ENCODE measurements around the gene ADGRV1.

ADGRV1 gene

GRCh38 chr5:90640484-90641059 is 82.0 kb downstream of the ADGRV1 start:
- in situ Hi-C loops (cut with MboI; ENCODE audit: low sequenced_read_pairs, unreplicated experiment) = no loop called here
- no peak for DNase-seq (ENCODE audit: low spot score)
- TF ChIP-seq, protein P1, sequence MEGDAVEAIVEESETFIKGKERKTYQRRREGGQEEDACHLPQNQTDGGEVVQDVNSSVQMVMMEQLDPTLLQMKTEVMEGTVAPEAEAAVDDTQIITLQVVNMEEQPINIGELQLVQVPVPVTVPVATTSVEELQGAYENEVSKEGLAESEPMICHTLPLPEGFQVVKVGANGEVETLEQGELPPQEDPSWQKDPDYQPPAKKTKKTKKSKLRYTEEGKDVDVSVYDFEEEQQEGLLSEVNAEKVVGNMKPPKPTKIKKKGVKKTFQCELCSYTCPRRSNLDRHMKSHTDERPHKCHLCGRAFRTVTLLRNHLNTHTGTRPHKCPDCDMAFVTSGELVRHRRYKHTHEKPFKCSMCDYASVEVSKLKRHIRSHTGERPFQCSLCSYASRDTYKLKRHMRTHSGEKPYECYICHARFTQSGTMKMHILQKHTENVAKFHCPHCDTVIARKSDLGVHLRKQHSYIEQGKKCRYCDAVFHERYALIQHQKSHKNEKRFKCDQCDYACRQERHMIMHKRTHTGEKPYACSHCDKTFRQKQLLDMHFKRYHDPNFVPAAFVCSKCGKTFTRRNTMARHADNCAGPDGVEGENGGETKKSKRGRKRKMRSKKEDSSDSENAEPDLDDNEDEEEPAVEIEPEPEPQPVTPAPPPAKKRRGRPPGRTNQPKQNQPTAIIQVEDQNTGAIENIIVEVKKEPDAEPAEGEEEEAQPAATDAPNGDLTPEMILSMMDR (IDR thresholded peaks at IDR 0.05; ENCODE audit: borderline replicate concordance, control extremely low read depth, extremely low read depth, insufficient read depth, missing control alignments) = no peak

DNA sequence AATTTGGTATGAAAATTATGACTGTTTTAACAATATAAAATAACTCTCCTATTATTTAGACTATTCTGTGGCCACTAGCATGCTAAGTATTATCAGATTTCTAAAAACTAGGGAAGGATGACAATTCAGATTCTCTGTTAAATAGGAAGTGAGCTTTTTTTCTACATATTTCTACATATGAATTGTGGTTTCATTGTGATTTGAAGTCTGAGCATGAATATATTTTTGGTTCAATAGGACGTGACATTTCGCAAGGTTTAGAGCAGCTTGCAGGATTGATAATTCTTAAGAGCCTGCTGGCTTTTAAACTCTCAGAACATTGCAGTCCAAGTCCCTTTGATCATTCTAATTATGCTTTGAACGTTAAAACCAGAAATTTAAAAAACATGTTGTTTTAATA is 82.9 kb downstream of the ADGRV1 start:
- in situ Hi-C loops (cut with MboI; ENCODE audit: low sequenced_read_pairs, unreplicated experiment) = no loop called here
- TF ChIP-seq, protein P1 (IDR thresholded peaks at IDR 0.05; ENCODE audit: borderline replicate concordance, control extremely low read depth, extremely low read depth, insufficient read depth, missing control alignments) = no peak
- DNase-seq (ENCODE audit: low spot score) = no peak

GRCh38 chr5:90642706-90643229 is 84.2 kb downstream of the ADGRV1 start:
- in situ Hi-C loops (cut with MboI; ENCODE audit: low sequenced_read_pairs, unreplicated experiment) = no loop called here
- TF ChIP-seq, protein P1 (IDR thresholded peaks at IDR 0.05; ENCODE audit: borderline replicate concordance, control extremely low read depth, extremely low read depth, insufficient read depth, missing control alignments) = no peak
- DNase-seq (ENCODE audit: low spot score) = no peak

DNA sequence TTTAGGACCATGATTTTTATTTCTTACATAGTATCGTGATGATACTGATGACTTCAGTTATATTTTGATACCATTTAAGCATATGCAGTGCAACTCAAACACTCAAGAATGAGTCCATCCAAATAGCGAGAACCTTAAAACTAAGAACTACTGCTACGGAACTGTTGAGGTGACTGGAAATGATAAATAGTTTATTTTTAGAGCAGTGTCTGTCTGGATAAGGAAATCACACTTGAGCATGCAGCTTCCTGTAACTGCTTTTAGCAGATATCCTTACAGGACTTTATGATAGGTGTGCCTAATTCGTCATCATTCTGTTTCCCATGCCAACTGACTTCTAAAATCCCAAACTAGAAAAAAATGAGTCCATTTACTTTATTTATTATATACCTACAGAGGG is 85.5 kb downstream of the ADGRV1 start:
- TF ChIP-seq, protein P1 (IDR thresholded peaks at IDR 0.05; ENCODE audit: borderline replicate concordance, control extremely low read depth, extremely low read depth, insufficient read depth, missing control alignments) = no peak
- in situ Hi-C loops (cut with MboI; ENCODE audit: low sequenced_read_pairs, unreplicated experiment) = no loop called here
- DNase-seq (ENCODE audit: low spot score) = no peak

- in situ Hi-C loops (cut with MboI; ENCODE audit: low sequenced_read_pairs, unreplicated experiment) = no loop called here
- TF ChIP-seq, protein P1 (IDR thresholded peaks at IDR 0.05; ENCODE audit: borderline replicate concordance, control extremely low read depth, extremely low read depth, insufficient read depth, missing control alignments) = no peak
- DNase-seq (ENCODE audit: low spot score) = no peak
These were observed 86.5 kb downstream of the ADGRV1 start for GRCh38 chr5:90645024-90645610.

DNA sequence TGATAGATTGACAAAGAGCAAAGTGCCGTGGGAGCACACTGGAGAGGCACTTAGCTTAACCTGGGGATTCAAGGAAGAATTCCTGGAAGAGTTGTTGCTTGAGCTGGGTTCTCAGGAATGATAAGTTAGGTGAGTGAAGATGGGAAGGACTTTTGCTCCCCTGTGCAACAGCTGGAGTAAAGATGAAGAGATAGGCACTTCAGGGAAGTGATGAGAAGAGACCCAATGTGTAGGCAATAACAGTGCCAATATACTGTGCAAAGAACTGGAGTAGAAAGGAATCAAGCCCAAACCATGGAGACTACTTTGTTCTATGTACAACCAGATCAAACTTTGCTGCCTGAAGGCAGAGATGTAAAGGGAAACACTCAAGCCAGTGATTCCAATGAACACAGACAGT is 92.2 kb downstream of the ADGRV1 start:
- TF ChIP-seq, protein P1 (IDR thresholded peaks at IDR 0.05; ENCODE audit: borderline replicate concordance, control extremely low read depth, extremely low read depth, insufficient read depth, missing control alignments) = no peak
- DNase-seq (ENCODE audit: low spot score) = no peak
- in situ Hi-C loops (cut with MboI; ENCODE audit: low sequenced_read_pairs, unreplicated experiment) = no loop called here

All from GM13976 (cell line).